Upper lobe of left lung (tissue), 6 donors: ENCODE data around the gene GABRG3. TPM values are rescaled to one million over a fixed set of nuclear protein-coding genes. Genes with fewer than 3 reads are reported as not detected.

ENCODE experiments used
- ATAC-seq, 2 donors: fragments of 200-7000 bp; cut with Tn5 transposase; one replicate each; pipeline ENCODE4 v1.9.1; 2022; ENCODE audit warnings: mild to moderate bottlenecking in 2 of 2, moderate library complexity in 2 of 2; ENCODE audit not compliant: low FRiP score in 2 of 2
- DNase-seq, 2 donors: peaks; one replicate each; pipeline ENCODE4 v3.0.0-alpha.2; 2019 to 2020
- H3K27ac ChIP-seq, 4 donors: fragments of 200-600 bp; sonication (generic); one replicate each; pipeline ENCODE4 v1.5.1; 2016 to 2019
- H3K27me3 ChIP-seq, 4 donors: fragments of 200-600 bp; sonication (generic); one replicate each; pipeline ENCODE4 v1.5.1; 2017 to 2019
- H3K36me3 ChIP-seq, 4 donors: fragments of 200-600 bp; sonication (generic); one replicate each; pipeline ENCODE4 v1.5.1; 2016 to 2019
- H3K4me1 ChIP-seq, 4 donors: fragments of 200-600 bp; sonication (generic); one replicate each; pipeline ENCODE4 v1.5.1; 2018 to 2019
- H3K4me3 ChIP-seq, 4 donors: fragments of 200-600 bp; sonication (generic); one replicate each; pipeline ENCODE4 v1.5.1; 2017 to 2019; ENCODE audit warnings: mild to moderate bottlenecking in 2 of 4, moderate library complexity in 1 of 4
- H3K9me3 ChIP-seq, 4 donors: fragments of 200-600 bp; sonication (generic); one replicate each; pipeline ENCODE4 v1.5.1; 2018 to 2019
- CTCF ChIP-seq, 6 experiments: fragments of 450-650 bp in 4 of 6; fragments of 200-600 bp in 2 of 6; sonication (generic) in 2 of 6; IDR thresholded peaks; one replicate each; pipeline ENCODE4 v1.5.1; 2016 to 2019; ENCODE audit warnings: antibody characterized with exemption in 6 of 6
- EP300 ChIP-seq, 4 donors: sonication (generic); formaldehyde crosslinking; IDR thresholded peaks; one replicate each; pipeline ENCODE4 v1.5.1; 2017; ENCODE audit warnings: antibody characterized with exemption in 4 of 4, control low read depth in 2 of 4
- POLR2A ChIP-seq, 4 donors: fragments of 450-650 bp; IDR thresholded peaks; one replicate each; pipeline ENCODE4 v1.5.1; 2016 to 2017; ENCODE audit warnings: antibody characterized with exemption in 4 of 4, mild to moderate bottlenecking in 2 of 4
- POLR2AphosphoS5 ChIP-seq, 2 donors: sonication (generic); formaldehyde crosslinking; IDR thresholded peaks; one replicate each; pipeline ENCODE4 v1.5.1; 2017; ENCODE audit warnings: antibody characterized with exemption in 2 of 2
- WGBS, 2 donors: methylation state at CpG; one replicate each; pipeline ENCODE4 v1.1.5; 2017 to 2018; 5-methylcytosine and 5-hydroxymethylcytosine counted together
- total RNA-seq, 6 donors: library from RNA; depleted of rRNA in 4 of 6; stranded (reverse); fragments of >200 nt in 4 of 6; gene quantifications; one replicate each; pipeline versions ENCODE4 v1.1.0 to v1.2.1, GENCODE V29; 2016 to 2021
- donor health status: DM: no; HTN: no; CAD: no; lungs with moderate emphysema.
- donor health status: DM: no; HTN: yes; CAD: no; lungs with severe emphysema.

GABRG3 gene
- total RNA-seq, 6 donors from 2014 or later = not detected

GRCh38 chr15:27293607-27294006, 322.6 kb downstream of the GABRG3 start:
- no peak overlapping the region for H3K27ac ChIP-seq
- H3K4me1 ChIP-seq = no peaks in the 10 kb centered on the region
- H3K27me3 ChIP-seq = no peaks in the 10 kb centered on the region
- WGBS, 2 donors = 94 to 100% methylated on average over 1 of the region's 1 CpG
- TF ChIP-seq CTCF (IDR thresholded peaks at IDR 0.05) (no peak), EP300 (IDR thresholded peaks at IDR 0.05) (no peak), POLR2AphosphoS5 (IDR thresholded peaks at IDR 0.05) (no peak), POLR2A (IDR thresholded peaks at IDR 0.05) (no peak)
- H3K4me3 ChIP-seq = no peak overlapping the region
- ATAC-seq = no peak
- no peaks in the 10 kb centered on the region for H3K9me3 ChIP-seq
- DNase-seq = no peak
- H3K36me3 ChIP-seq = no peaks in the 10 kb centered on the region

GRCh38 chr15:27317736-27318135, 346.8 kb downstream of the GABRG3 start:
- Histone ChIP-seq H3K27ac (no peak overlapping the region), H3K4me1 (no peaks in the 10 kb centered on the region), H3K27me3 (no peaks in the 10 kb centered on the region), H3K9me3 (no peaks in the 10 kb centered on the region), H3K4me3 (no peak overlapping the region), H3K36me3 (no peaks in the 10 kb centered on the region)
- ATAC-seq (no peak), DNase-seq (no peak)
- no peak for TF ChIP-seq EP300 (IDR thresholded peaks at IDR 0.05)
- no peak for TF ChIP-seq CTCF (IDR thresholded peaks at IDR 0.05)
- TF ChIP-seq POLR2AphosphoS5 (IDR thresholded peaks at IDR 0.05) = no peak
- TF ChIP-seq POLR2A (IDR thresholded peaks at IDR 0.05) = no peak
- 41 to 58% methylated on average over 5 of the region's 5 CpGs for WGBS, 2 donors

GRCh38 chr15:27323801-27324200, 352.8 kb downstream of the GABRG3 start:
- H3K4me1 ChIP-seq = peaks cover 0 to 4% (median 0%) of the 10 kb centered on the region in 4 donors
- no peaks in the 10 kb centered on the region for H3K36me3 ChIP-seq
- ATAC-seq (peak in 1 of 2 donors; percentile 25), DNase-seq (no peak)
- no peaks in the 10 kb centered on the region for H3K27me3 ChIP-seq
- TF ChIP-seq POLR2A (IDR thresholded peaks at IDR 0.05) (no peak), EP300 (IDR thresholded peaks at IDR 0.05) (no peak), CTCF (IDR thresholded peaks at IDR 0.05) (no peak), POLR2AphosphoS5 (IDR thresholded peaks at IDR 0.05) (no peak)
- H3K4me3 ChIP-seq = no peak overlapping the region
- no peak overlapping the region for H3K27ac ChIP-seq
- whole genome bisulfite sequencing, 2 donors = 81 to 89% methylated on average over 7 to 8 of the region's 9 CpGs
- no peaks in the 10 kb centered on the region for H3K9me3 ChIP-seq

GRCh38 chr15:27324886-27325615, 354.1 kb downstream of the GABRG3 start:
- Histone ChIP-seq H3K27ac (no peak overlapping the region), H3K9me3 (no peaks in the 10 kb centered on the region), H3K4me1 (peaks cover 0 to 4% (median 0%) of the 10 kb centered on the region in 4 donors), H3K27me3 (no peaks in the 10 kb centered on the region), H3K36me3 (no peaks in the 10 kb centered on the region), H3K4me3 (no peak overlapping the region)
- no peak for DNase-seq
- no peak for ATAC-seq
- WGBS, 2 donors = 81 to 84% methylated on average over 4 of the region's 4 CpGs
- TF ChIP-seq POLR2A (IDR thresholded peaks at IDR 0.05) = no peak
- no peak for TF ChIP-seq CTCF (IDR thresholded peaks at IDR 0.05)
- TF ChIP-seq POLR2AphosphoS5 (IDR thresholded peaks at IDR 0.05) = no peak
- no peak for TF ChIP-seq EP300 (IDR thresholded peaks at IDR 0.05)
